HG02610 (cell line): Measurements from ENCODE around the gene CREB5.

Experiments used
- ATAC-seq: cut with Tn5 transposase; IDR thresholded peaks from one replicate; pipeline ENCODE4 v1.9.1; 2021; ENCODE audit warnings: mild to moderate bottlenecking, moderate library complexity; ENCODE audit not compliant: unreplicated experiment

The CREB5 gene

DNA sequence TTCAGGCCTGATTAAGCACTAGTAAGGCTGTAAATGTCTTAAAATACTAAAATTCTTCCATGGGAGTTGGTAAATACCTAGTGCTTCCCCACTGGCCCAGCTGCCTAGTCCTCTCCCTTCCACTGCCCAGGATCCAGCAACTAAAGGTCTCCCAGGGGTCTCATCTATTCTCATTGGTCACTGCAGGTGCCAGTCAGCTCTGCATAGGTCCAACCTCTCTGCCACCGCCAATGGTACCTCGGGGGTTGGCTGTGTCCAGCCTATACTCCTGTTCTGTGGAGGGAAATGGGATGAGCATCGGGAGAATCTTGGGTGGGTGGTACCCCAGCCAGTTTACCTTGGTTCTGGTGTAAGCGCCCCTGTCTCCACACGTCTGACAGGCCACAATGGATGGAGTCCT lies 6.1 kb upstream of the CREB5 start:
- no peak for ATAC-seq

- ATAC-seq = no peak
These were observed 4.7 kb upstream of the CREB5 start for GRCh38 chr7:28407651-28408050.

DNA sequence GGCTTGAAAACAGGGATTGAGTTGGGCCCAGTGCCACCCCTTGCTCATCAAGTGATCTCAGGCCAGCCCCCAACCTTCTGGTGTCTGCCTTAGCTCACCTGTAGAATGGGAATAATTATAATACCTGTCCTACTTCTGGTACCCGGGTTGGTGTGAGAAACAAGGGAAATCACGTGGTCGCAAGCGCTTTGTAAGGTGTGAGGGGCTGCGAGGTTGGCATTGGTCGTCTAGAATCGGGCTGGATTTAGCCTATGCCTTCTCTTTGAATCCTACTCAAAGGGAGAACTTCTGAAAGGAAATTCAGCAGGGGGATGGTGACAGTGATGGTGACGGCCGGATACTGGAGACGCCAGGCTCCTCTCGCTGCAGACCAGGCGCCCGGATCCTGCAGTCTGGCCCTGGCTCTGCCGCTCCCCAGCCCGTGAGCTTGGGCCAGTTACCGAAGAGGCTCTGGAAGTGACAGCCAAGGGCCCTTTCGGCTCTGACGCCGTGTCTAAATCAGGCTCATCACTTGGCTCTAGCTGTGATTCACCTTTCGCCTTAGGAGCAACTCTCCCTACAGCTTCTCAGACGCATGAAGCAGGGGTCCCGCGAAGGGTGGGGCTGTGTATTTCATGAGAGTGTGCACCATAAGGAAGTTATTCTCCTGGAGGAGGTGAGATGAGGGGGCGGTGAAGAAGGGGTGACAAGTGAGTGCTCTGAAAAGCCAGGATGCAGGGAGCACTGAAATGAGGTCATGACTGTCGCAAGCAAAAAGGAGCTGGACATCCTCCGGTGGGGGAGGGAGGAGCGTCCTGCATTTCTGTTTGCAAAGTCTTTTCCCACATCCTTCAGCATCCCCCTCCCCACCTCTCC lies 4.0 kb upstream of the CREB5 start:
- no peak for ATAC-seq

- ATAC-seq = peak; percentile 49
These were observed 3.2 kb upstream of the CREB5 start for GRCh38 chr7:28408960-28409715.

DNA sequence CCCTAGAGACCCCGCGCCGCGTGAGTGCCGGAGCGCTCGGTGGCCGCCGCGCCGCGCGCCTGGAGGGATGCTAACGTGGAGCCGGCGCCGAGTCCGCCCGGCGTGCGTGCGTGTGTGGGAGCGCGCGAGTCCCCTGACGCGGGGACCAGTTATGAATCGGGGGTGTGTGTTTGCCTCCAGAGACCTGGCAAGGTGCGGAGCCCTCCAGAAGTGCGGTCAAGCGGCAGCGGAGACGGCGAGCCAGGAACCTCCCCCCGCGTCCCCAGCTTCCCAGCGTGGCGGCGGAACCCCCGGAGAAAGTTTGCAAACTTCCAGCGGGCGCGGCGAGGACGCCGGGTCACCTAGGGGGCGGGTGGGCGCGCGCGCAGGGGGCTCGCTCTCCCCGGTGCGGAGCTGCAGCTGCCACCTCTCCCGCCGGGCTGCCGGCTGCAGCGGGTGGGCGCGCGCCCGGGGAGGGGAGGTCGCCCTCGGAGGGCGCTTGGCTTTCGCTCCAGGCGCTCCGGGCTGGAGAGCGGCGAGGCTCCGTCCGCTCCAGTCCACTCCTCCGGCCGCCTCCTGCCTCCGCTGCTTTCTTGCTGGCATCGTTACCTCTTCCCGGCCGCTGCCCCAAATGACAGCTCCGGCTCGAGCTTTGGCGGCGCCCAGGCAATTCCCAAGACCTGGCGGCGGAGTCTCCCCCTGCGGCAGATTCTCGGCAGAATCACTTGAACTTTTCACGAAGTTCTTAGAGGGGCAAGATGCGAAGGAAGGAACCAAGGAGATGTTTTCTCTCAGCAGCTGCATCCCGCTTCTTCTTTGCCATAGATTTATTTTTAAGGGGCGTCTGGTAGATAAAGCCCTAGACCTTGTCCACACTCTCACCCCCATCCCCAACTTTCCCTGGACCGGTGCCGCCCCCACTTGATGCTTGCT lies 2.3 kb upstream of the CREB5 start:
- peak; percentile 19 for ATAC-seq

- ATAC-seq = peak; percentile 42
These were observed 1.4 kb upstream of the CREB5 start for GRCh38 chr7:28410628-28411531.

DNA sequence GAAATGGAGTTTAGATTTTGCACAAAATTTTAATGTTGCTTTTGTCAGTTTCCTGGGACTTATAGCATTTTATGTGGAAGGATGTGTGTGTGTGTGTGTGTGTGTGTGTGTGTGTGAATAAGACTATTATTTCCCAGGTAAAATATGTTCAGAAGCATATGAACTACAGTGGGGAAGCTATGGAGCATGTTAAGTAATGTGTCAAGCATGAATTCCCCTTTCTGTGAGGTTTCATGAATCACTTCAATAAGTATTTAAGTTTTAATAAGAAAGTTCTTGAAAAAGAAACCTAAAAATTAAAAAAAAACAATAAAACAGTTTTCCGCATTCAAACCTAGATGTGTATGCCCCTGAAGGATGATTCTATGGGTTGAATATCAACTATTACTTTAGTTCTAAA lies 693 bp downstream of the CREB5 start:
- ATAC-seq = no peak

- ATAC-seq = no peak
These were observed 2.1 kb downstream of the CREB5 start for GRCh38 chr7:28414453-28414852.

- ATAC-seq = no peak
These were observed 5.1 kb downstream of the CREB5 start for GRCh38 chr7:28417321-28417940.

DNA sequence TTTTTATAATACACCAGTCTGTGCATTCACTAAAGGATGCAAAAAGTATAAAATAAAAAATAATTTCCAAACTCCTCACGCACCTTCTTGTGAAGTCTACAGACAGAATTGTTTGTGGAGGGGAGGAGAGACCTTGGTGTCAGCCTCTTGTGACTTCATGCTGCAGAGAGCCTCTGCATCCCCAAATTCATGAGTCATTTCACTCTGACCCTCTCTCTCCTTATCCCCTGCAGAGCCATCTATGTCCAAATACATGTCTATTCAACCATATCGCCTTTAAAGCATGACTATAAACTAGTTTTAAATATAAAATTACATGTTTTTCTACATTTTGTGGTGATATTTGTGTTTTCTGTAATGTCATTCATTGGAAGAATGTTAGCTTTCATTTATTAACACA lies 6.0 kb downstream of the CREB5 start:
- no peak for ATAC-seq

- no peak for ATAC-seq
These were observed 6.6 kb downstream of the CREB5 start for GRCh38 chr7:28418966-28419365.

GRCh38 chr7:28419716-28420115 lies 7.4 kb downstream of the CREB5 start:
- no peak for ATAC-seq

DNA sequence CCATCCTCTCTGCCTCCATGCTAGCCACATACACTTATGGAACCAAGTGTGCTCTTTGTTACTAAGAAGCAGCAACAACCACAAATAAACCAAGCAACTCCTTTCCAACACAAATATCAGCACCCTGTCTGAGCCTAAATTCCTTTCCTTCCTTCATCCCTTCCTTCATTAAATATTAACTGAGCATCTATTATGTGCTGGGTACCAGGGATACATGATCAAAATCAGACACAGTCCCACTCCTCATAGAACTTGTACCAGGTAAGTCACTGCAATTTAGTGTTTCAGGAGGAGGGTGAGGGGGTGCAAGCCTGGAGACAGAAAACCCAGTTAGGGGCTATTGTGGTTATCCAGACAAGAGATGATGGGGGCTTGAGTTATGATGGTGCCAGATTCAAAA lies 10.8 kb downstream of the CREB5 start:
- ATAC-seq = no peak

DNA sequence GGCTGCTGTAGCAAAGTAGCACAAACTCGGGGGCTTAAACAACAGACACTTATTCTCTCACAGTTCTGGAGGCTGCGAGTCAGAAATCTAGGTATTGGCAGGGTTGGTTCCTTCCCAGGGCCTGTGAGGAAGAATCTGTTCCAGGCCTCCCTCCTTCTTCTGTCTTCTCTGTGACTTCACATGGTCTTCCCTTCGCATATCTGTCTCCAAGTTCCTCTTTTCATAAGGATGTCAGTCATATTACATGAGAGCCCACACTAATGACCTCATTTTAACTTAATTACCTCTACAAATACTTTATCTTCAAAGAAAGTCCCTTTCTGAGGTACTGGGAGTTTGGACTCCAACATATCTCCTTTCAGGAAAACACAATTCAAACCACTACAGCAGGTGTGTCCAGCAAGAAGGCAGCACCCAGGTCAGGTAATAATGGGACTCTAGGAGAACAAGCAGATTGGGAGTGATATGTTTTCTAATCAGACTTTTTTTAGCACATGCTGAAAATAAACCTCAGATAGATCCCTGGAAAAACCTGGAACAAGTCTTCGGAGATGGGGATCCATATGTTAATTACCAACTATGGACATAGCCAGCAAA lies 11.7 kb downstream of the CREB5 start:
- no peak for ATAC-seq

- ATAC-seq = no peak
These were observed 13.2 kb downstream of the CREB5 start for GRCh38 chr7:28425496-28425895.

GRCh38 chr7:28427236-28427635 lies 14.9 kb downstream of the CREB5 start:
- ATAC-seq = no peak

DNA sequence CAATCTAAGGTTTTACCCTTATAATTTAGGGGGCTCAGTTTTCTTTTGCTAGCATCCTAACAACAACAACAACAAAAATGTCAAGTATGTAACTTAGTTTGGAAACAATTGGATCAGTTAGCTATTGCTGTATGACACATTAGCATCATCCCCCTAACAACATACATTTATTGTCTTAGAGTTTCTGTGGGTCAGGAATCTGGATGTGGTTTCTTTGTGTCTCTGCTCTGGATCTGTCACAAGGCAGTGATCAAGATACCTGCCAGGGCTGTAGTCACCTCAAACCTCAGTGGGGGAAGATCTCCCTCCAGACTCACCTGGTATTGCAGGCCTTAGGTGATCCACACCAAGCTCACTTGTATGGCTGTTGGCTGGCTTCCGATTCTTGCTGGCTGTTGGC lies 18.3 kb downstream of the CREB5 start:
- no peak for ATAC-seq

GRCh38 chr7:28432105-28432504 lies 19.8 kb downstream of the CREB5 start:
- no peak for ATAC-seq

DNA sequence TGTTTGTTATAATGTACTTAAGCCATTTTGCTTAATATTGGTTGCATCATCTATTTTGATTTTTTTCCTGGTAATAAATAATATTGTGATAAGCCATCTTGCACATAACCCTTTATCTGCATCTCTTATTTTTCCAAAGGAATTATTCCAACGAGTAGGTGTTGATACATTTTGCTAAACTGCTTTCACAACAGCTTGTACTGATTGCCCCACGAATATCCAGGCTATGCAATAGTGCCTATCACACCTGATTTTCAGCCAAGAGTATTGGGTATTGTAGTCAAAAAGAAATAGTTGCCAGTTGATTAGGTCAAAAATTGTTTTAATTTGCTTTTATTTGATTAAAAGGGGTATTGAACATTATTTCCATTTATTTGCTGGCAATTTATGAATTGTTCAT lies 20.7 kb downstream of the CREB5 start:
- ATAC-seq = no peak
